ENCODE measurements around the gene AGPAT2. TPM values are rescaled to one million over a fixed set of nuclear protein-coding genes. Genes with fewer than 3 reads are reported as not detected.

Gene AGPAT2
- 10 to 100 TPM; 22.0 to 52.8 (median 39.3) TPM for total RNA-seq

DNA sequence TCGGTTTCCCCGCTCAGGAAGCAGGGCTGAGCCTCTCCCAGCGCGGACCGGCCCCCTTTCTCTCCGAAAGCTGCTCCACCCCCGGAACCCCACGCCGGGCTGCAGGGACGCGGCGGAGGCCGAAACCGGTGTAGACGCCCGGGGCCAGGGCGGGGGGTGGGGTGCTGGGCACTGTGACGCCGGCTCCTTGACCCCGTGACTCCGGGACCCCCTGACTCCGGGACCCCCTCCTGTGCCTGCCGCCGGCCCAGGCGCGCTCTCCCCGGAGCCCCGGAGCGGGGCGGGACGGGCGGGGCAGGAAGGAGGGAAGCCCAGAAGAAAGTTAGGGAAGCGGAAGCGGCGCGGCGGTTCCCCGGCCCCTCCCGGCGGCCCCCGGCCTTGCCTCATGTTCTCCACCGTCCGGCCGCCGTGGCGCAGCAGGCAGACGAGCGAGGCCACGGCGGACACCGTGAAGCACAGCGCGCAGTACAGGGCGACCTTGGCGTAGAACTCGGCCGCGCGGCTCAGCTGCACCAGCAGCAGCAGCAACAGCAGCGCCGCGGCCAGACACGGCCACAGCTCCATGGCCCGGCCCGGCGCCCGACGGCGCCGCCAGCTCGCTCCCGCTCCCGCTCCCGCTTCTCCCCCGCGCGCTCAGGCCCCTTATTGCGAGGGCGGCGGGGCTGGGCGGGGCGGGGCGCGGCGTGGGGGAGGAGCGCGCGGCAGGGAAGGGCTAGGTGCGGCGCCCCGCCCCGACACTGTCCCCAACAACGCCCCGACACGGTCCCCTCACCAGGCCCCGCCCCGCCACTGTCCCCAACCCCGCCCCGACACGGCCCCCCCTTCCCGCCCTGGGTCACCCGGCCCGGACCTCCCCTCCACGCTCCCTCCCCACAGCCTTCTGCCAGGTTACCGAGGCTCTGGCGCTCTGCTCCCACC lies at the start of gene AGPAT2:
TSS of gene AGPAT2 (minus strand) at position 664 of the 918 bp plus-strand sequence. CDS start at position 564, 100 bp downstream.
- no CpG with 5 or more reads among the region's 106 CpGs for WGBS
- Histone ChIP-seq H3K27me3 (no peaks in the 10 kb centered on the region), H3K4me3 (peak within 1 kb of the TSS; percentile 68 to 91 (median 78)), H3K36me3 (peaks cover 0 to 3% (median 0%) of the 10 kb centered on the region in 4 donors), H3K4me1 (peaks cover 56 to 81% (median 63%) of the 10 kb centered on the region in 4 donors), H3K27ac (replicated peaks in 1 of 4) (peak within 1 kb of the TSS; percentile 75 to 93 (median 82)), H3K9me3 (no peaks in the 10 kb centered on the region)
- TF ChIP-seq CTCF (IDR thresholded peaks at IDR 0.05) (peak in 1 of 3 experiments; percentile 2), EP300 (IDR thresholded peaks at IDR 0.05) (no peak), POLR2A (IDR thresholded peaks at IDR 0.05; ENCODE audit: low read depth) (peak; percentile 30), POLR2AphosphoS5 (IDR thresholded peaks at IDR 0.05) (peak; percentile 34 to 52)
- DNase-seq (ENCODE audit: extremely low spot score), result no peak
- intact Hi-C loops (cut with DNase I), result loop anchor here (5.0 kb wide), 1 partner anchor 40 kb away; no protein-coding TSS in a partner anchor

- no peak overlapping the region for H3K4me3 ChIP-seq
- 82% methylated on average over 13 of the region's 21 CpGs for WGBS
- DNase-seq (ENCODE audit: extremely low spot score), result no peak
These were observed 48.7 kb upstream of the AGPAT2 start for GRCh38 chr9:136735812-136736480.

GRCh38 chr9:136734837-136735496 lies 47.7 kb upstream of the AGPAT2 start:
- no peak for TF ChIP-seq EP300 (IDR thresholded peaks at IDR 0.05)
- TF ChIP-seq POLR2A (IDR thresholded peaks at IDR 0.05; ENCODE audit: low read depth), result no peak
- no peak for TF ChIP-seq POLR2AphosphoS5 (IDR thresholded peaks at IDR 0.05)
- TF ChIP-seq CTCF (IDR thresholded peaks at IDR 0.05), result no peak
- Histone ChIP-seq H3K4me1 (peaks cover 0 to 1% (median 0%) of the 10 kb centered on the region in 4 donors), H3K36me3 (peaks cover 0 to under 1% (median 0%) of the 10 kb centered on the region in 4 donors), H3K27ac (replicated peaks in 1 of 4) (no peak overlapping the region), H3K9me3 (no peaks in the 10 kb centered on the region), H3K4me3 (no peak overlapping the region), H3K27me3 (peaks cover 0 to 5% (median 0%) of the 10 kb centered on the region in 4 donors)
- no peak for DNase-seq (ENCODE audit: extremely low spot score)
- WGBS, result 90% methylated on average over 11 of the region's 12 CpGs
- intact Hi-C loops (cut with DNase I), result no loop called here

More at GRCh38 chr9:136735812-136736480, 48.7 kb upstream of the AGPAT2 start:
- intact Hi-C loops (cut with DNase I), result no loop called here
- TF ChIP-seq POLR2AphosphoS5 (IDR thresholded peaks at IDR 0.05), result no peak
- no peak for TF ChIP-seq CTCF (IDR thresholded peaks at IDR 0.05)
- no peak for TF ChIP-seq EP300 (IDR thresholded peaks at IDR 0.05)
- no peak for TF ChIP-seq POLR2A (IDR thresholded peaks at IDR 0.05; ENCODE audit: low read depth)
- Histone ChIP-seq H3K27ac (replicated peaks in 1 of 4) (no peak overlapping the region), H3K9me3 (no peaks in the 10 kb centered on the region), H3K27me3 (peaks cover 0 to 15% (median 2%) of the 10 kb centered on the region in 4 donors), H3K36me3 (peaks cover 0 to 3% (median 0%) of the 10 kb centered on the region in 4 donors), H3K4me1 (peaks cover 3 to 4% (median 3%) of the 10 kb centered on the region in 4 donors)

DNA sequence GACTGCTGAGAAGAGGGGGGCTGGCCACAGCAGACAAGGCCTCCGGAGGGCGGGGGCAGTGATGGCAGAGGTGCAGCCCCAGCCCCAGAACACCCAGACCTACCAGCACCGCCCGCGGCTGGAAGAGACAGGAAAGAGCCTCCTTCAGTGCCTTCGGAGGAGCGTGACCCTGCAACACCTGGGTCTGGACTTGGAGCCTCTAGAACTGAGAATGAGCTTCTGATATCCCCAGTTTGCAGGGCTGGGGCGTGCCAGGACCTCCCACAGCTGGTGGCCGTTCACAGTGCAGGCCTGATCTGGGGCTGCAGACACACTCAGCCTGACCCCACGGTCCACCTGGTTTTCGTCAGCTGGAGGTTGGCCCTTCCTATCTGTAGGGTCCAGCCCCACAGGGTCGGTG lies 46.4 kb upstream of the AGPAT2 start:
- Histone ChIP-seq H3K36me3 (no peaks in the 10 kb centered on the region), H3K9me3 (no peaks in the 10 kb centered on the region), H3K27me3 (no peaks in the 10 kb centered on the region), H3K27ac (replicated peaks in 1 of 4) (no peak overlapping the region), H3K4me3 (no peak overlapping the region), H3K4me1 (peaks cover 7 to 15% (median 11%) of the 10 kb centered on the region in 4 donors)
- intact Hi-C loops (cut with DNase I), result no loop called here
- no peak for TF ChIP-seq CTCF (IDR thresholded peaks at IDR 0.05)
- TF ChIP-seq POLR2AphosphoS5 (IDR thresholded peaks at IDR 0.05), result no peak
- no peak for TF ChIP-seq POLR2A (IDR thresholded peaks at IDR 0.05; ENCODE audit: low read depth)
- TF ChIP-seq EP300 (IDR thresholded peaks at IDR 0.05), result no peak
- WGBS, result 74% methylated on average over 11 of the region's 12 CpGs
- DNase-seq (ENCODE audit: extremely low spot score), result no peak
